Stimulated activated CD4-positive, alpha-beta T cell treated with anti-CD3 and anti-CD28 coated beads, Interleukin-4, amount 100 ng/mL, for 48 hours (primary cell): ENCODE data around the gene PRPF6.
A peak's percentile ranks its signal among the peaks of the same experiment; 100 is the strongest.

Experiments used
- DNase-seq, 2 donors: peaks; one replicate each; pipeline ENCODE4 v3.0.0-alpha.2; 2020; ENCODE audit warnings: low read depth in 2 of 2

PRPF6 gene

DNA sequence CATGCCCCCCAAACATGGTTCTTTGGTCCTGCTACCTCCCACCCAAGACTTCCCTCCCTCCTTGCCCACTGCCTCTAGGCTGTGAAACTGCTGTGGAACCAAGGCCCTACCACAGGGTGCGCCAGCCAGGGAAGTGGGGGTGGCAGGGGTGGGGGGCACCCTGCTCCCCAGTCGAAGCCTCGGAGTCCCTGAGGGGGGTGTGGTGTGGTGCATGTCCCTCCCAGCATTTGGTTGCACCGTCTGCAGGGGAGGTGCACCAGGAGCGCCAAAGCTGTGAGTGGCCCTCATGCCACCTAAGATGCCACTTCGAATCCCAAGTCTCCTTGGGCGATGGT lies 96.6 kb downstream of the PRPF6 start:
- DNase-seq = no peak

DNA sequence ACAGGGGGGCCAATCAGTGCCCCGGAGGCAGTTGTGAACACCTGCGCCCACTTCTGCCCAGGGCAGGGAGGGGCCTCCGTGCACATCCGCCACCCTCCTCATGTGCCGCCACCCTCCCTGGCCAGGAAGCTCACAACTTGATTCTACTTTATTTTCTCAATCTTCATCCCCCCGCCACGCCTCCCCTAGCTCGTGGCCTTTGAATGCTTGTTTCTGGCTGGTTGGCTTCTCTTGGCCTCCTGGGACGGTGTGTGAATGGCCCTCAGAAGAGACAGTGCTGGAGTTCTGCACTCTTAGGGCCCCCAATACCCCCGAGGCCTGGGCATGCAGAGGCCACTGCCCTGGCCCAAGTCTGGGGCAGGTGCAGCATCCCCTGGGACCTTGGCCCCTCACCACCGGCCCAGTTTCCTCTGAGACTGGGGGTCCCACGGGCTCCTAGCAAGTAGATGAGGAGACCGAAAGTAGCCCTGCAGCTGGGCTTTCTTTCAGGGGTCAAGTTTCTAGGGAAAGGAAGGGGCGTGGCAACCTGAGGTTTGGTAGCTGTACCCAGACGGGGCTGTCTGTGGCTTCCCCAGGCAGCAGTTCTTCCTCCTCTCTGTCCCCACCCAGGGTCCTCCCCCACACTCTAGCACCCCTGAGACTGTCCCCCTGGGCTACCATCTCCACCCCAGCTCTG lies 97.1 kb downstream of the PRPF6 start:
- DNase-seq = no peak

DNA sequence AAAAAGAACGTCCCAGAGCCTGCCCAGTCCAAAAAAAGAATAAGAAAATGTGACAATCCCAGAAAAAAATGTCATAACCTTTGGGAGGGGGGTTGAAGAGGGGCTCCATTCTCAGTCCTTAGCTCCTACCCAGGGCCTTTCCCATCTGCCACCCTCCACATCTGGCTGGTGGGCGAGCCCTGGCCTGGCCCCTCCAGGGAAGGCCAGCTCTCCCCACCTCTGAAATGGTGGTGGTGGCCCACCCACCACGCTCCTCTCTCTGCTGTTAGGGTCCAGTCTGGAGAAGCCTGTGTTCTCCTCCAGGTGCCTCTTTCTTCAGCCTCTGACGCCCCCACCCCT lies 98.0 kb downstream of the PRPF6 start:
- DNase-seq = no peak

DNA sequence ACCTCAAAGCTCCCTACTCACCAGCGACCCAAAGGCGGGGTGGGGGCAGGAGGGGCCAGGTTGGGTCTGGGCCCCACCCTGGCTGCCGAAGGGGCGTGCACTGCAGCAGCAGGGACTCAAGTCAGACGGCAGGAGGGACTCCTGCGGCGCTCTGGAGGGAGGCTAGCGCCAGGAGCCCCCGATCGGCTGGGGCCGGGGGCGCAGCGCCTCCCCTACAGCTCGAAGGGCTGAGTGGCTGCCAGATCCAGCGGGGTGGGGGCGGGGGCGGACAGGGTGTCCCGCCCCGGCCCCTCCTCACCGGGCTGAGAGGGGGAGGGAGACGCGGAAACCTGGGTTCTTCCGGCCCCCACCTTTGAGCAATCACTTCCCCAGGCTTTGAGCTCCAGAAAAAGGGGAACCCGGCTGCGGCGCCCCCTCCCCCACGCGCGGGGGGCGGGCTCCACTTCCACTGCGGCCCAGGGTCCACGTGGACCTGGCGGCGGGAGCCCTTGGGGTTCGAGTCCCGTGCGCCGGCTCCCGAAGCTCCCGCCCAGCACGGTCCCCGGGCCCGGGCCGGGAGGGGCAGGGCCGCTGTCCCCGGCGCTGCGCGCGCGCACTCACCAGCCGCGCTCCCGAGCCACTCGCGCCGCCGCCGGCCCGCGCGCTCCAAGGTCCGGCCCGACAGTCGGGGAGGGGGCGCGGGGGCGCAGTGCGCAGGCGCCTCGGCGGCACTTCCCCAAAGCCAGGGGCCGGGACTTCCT lies 98.5 kb downstream of the PRPF6 start, which contains the start of gene RGS19:
TSS of gene RGS19 (minus strand) at position 246 of the 740 bp plus-strand sequence. CDS start 2,632 bp downstream, outside the sequence.
- DNase-seq = peak in 1 of 2 donors; percentile 67

DNA sequence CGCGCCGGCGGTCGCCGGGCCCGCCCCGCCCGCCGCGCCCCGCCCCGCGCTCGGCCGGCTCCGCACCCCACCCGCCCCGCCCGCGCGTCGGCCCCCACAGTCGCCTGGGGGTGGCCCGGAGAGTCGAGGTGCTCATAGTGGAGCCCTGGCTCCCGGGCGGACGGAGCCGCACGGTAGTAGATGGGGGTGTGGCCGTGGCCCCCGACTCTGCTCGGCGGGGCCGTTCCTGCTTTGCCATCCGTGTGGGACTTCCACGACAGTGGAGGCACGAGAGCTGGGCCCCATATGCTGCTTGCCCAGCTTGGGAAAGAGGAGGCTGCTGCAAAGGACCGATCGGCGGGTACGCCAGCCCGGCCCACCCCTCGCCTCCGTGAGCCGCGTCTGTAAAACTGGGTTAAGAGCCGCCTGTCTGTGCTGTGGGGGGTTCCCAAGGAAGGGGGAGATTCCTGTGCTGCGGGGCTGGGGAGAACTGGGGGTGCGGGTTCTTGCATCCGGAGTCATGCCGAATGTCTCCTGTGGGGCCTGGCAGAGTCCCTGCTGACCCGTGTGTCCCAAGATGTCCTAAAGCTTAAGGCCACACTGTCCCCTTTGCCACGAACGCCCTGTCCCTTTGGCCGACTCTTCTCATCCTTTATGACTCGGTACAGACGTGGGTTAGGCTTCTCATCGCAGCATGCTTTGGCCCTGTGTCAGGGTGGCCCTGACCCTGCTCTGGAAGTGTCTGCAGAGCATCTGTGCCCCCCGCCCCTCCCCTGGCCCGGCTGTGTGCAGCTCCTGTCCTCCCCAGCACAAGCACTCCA lies 99.3 kb downstream of the PRPF6 start, which contains the start of gene OPRL1:
TSS of gene OPRL1 (plus strand) at position 70 of the 800 bp plus-strand sequence. CDS start 12,639 bp downstream, outside the sequence.
- DNase-seq = no peak

DNA sequence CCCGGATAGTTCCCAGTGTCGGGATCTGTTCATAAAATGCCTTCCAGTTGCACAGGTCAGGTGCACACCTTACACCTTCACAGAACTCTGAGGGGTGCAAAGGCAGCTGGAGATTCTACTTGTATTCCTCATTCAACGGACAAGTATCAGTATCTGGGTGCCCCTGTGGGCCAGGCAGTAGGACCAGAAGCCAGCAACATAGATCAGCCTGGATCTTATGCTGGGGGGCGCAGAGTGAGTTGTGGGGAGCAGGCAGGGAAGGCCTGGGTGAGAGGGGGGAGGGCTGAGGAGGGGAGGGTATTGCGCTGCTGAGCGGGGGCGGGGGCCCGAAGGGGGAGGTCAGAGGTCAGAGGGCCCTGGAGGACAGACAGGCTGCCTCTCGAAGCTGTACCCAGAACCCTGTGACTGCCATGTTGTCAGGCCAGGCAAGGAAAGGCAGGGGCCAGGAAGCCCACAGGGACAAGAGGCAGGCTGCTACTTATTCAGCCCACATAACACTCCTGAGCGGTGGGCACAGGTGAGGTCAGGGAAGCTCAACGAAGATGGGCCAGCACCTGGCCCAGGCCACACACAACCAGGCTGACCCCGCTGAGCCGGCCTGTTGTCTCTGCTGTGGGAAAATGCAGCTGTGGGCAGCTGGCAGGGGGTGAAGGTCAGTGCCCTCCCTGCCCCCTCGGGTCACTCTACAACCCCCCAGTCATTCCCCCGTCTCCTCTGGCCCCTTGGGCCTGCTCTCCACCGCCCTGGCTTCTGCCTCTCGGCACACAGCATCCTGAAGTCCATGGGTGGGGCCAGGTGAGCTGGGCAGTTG lies 100.1 kb downstream of the PRPF6 start:
- DNase-seq = no peak

DNA sequence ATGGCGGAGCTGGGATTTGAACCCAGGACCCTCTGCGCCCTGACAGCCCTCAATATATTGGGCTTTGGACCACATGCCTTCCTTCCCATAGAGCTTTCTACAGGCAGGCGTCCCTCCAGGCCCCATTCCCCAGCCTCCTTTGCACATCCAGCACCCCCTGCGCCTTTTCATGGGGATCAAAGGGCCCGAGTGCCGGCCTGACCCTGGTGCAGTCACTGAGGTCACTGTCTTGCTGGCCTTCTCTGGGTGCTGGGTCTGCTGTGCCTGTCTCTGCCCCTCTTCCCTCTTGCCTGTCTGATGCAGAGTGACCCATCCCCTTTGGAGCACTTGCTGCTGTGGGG lies 100.7 kb downstream of the PRPF6 start:
- no peak for DNase-seq

DNA sequence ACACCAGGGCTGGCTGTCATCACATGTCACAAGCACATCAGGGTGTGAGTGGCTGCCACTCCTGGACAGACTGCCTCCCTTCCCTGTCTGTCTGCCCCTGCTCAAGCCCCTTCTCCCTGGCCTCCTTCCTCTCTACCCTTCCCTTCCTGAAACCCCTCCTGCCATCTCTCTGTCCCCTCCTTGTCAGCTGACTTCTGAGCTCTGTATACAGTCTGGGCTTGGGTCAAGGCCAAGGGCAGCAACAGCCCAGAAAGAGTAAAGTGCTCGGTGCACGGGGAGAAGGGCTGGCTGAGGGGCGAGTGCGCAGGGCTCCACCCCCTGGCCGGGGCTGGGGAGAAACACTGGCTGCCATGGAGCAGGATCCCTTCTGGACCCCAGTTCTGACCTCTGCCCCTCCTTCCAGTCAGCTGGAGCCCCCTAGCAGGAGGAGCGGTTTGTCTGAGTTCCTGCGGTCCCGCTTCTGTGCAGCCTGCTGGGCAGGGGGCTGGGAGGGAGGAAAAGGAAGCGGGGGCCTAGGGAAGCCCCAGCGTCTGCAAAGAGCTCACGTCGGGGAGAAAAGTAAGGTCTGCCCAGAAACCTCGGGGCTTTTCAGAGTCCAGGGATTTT lies 101.3 kb downstream of the PRPF6 start:
- DNase-seq = no peak
